GM19025 (cell line): ENCODE measurements around the gene KLHDC4.
"Not testable (repeated sequence)": the region's sequence is repeated elsewhere in the genome, so short reads cannot be mapped to it uniquely, and the experiment has no call there.

ENCODE experiments used
- ATAC-seq: cut with Tn5 transposase; IDR thresholded peaks from one replicate; pipeline ENCODE4 v1.9.1; 2021; ENCODE audit warnings: mild to moderate bottlenecking, low read depth, moderate library complexity; ENCODE audit not compliant: unreplicated experiment

Gene KLHDC4

GRCh38 chr16:87765776-87766484, at the start of gene KLHDC4:
KLHDC4 (minus strand) TSS chr16:87765986; CDS start chr16:87765890, 96 bp downstream.
- peak; percentile 69 for ATAC-seq

- no peak for ATAC-seq
Observed at GRCh38 chr16:87815567-87815966, 49.8 kb upstream of the KLHDC4 start.

- ATAC-seq, result no peak
Observed at GRCh38 chr16:87812200-87812656, 46.4 kb upstream of the KLHDC4 start.

DNA sequence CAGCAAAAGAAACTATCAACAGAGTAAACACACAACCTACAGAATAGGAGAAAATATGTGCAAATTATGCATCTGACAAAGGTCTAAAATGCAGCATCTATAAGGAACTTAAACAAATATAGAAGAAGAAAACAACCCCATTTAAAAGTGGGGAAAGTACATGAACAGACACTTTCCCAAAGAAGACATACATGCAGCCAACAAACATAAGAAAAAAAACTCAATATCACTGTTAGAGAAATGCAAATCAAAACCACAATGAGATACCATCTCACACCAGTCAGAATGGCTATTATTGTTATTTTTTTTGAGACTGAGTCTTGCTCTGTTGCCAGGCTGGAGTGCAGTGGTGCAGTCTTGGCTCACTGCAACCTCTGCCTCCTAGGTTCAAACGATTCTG, 45.7 kb upstream of the KLHDC4 start:
- ATAC-seq, result not testable (repeated sequence)

DNA sequence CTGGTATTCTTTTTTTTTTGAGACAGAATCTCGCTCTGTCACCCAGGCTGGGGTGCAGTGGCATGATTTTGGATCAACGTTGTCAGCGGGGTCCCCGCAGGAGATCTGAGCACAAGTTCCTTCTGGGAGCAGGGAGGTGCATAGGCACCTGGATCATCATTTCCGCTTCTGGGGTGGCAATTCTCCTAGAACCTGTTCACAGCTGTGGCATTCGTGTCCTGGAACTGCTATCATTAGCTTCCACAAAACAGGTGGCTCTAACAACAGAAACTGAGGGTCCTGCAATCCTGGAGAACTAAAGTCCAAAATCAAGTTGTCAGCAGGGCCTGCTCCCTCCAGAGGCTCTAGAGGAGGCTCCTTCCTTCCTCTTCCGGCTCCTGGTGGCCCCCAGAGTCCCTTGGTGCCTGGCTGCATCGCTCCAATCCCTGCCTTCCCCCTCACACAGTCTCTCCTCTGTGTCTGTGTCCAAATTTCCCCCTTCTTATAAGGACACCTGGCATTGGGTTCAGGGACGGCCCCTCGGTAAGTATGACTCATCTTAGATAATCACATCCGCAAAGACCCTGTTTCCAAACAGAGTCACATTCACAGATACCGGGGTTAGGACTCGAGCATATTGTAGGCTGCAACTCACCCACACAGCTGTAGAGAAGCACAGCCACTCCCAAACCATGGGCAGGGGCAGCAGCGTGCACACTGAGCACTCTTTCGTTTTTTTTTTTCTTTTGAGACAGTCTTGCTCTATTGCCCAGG, 43.5 kb upstream of the KLHDC4 start:
- ATAC-seq, result peak; percentile 52

GRCh38 chr16:87808108-87808507, 42.3 kb upstream of the KLHDC4 start:
- ATAC-seq, result no peak

- no peak for ATAC-seq
Observed at GRCh38 chr16:87806641-87807546, 41.1 kb upstream of the KLHDC4 start.

- ATAC-seq, result no peak
Observed at GRCh38 chr16:87806261-87806640, 40.5 kb upstream of the KLHDC4 start.

DNA sequence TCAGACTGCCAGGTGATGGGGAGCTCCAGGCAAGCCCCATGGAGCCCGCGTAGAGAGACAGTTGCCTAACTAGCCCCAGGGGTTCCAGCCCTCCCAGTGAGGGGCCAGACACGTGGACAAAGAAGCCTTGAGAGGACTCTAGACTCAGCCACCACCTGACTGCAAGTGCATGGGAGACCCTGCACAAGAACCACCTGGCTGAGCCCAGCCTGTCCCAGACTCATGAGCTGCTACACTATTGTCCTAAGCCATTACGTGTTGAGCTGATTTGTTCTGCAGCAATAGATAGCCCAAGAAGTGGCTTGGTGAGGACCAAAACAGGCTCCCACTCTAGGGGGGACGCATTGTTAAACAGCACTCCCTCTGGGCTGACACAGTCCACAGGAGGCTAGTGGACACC, 37.6 kb upstream of the KLHDC4 start:
- no peak for ATAC-seq

DNA sequence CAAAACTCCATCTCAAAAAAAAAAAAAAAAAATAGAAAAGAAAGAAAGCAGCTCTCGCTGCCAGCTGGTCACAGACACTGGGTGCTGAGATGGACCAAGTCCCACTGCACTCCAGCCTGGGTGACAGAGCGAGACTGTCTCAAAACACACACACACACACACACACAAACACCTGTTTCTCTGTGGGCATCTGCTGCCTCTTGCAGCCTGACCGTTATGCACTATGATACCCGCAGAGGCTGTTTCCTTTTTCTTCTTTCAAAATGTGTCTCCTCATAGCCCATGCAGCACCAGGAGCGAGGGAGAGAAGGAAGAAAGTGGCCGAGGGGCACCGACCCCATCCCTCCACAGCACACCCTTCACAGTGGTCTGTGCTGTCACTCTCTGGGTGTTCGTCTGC, 36.9 kb upstream of the KLHDC4 start:
- no peak for ATAC-seq

DNA sequence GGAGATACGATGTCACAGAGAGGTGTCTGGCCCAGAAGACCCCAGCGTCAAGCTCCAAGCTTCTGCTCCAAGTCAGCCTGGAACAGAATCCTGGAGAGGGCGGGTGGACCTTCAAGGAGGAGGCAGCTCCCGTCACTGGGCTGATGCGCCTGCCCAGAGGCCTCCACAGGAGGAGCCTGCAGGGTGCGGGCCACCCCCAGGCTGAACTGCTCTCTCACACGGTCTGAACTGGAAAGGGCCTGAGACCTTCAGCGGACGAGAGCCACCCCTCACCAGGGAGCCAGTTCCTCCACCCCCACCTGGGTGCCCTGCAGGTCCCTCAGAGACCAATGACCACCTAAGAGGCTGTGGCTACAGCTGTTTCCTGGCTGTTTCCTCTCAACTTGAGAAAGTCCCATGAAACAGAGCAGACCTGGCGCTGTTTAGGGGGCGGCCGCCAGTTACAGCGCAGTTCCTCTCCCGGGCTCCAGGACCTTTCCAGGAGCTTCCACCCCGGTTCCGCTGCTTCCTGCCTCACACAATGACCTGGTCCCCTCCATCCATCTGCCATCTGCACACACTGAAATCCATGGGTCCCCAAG, 36.0 kb upstream of the KLHDC4 start:
- no peak for ATAC-seq

DNA sequence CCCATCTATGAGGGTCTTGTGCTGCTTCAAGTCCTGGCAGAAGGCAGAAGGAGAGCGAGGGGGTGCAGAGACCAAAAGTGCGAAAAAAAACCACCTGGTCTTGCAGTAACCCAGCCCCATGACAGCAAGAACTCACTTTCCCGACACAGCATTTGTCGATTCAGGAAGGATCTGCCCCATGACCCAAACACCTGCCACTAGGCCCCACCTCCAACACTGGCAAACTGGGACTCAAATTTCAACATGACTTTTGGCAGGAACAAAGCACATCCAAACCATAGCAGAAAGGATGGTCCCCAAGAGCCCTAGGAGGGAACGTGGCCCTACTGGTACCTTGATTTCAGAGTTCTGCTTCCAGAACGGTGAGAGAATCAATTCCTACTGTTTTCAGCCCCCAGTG, 34.7 kb upstream of the KLHDC4 start:
- ATAC-seq, result no peak

DNA sequence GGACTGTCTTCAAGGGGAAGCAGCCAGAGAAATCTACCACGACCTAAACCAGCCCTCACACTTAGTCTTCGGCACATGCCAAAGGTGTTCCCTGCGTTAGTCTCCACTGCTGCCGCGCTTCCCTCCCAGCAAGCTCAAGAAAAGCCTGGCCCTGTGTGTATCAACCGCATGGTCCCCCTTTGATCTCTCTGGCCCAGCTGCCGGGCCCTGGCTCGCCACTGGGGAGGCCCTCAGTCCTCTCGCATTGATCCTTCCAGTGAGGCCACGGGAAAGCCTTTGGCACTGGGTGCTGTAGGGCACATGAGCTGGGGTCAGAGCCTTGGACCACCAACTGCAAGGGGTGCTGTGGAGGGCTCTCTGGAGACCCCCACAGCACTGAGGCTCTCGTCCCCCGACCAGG, 29.6 kb upstream of the KLHDC4 start:
- no peak for ATAC-seq

GRCh38 chr16:87794485-87795078, 28.8 kb upstream of the KLHDC4 start:
- no peak for ATAC-seq

DNA sequence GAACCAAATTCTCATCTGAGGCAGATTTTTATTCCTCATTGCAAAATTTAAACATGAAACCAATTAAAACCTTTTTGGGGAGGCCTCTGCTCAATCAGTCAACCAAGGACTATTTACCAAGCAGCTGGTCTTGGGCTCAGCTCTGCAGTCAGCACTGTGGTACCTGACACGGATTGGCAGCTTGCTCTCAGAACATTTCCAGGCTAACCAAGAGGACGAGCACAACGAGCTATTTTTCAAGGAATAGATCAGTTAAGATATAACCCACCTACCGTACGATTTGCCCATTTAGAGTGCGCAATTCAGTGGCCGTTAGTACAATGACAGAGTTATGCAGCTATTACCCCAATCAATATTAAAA, 26.4 kb upstream of the KLHDC4 start:
- no peak for ATAC-seq

- ATAC-seq, result no peak
Observed at GRCh38 chr16:87791295-87792204, 25.8 kb upstream of the KLHDC4 start.

GRCh38 chr16:87790292-87791100, 24.7 kb upstream of the KLHDC4 start:
- no peak for ATAC-seq
